ENCODE results near the gene ASTL.

ASTL gene

DNA sequence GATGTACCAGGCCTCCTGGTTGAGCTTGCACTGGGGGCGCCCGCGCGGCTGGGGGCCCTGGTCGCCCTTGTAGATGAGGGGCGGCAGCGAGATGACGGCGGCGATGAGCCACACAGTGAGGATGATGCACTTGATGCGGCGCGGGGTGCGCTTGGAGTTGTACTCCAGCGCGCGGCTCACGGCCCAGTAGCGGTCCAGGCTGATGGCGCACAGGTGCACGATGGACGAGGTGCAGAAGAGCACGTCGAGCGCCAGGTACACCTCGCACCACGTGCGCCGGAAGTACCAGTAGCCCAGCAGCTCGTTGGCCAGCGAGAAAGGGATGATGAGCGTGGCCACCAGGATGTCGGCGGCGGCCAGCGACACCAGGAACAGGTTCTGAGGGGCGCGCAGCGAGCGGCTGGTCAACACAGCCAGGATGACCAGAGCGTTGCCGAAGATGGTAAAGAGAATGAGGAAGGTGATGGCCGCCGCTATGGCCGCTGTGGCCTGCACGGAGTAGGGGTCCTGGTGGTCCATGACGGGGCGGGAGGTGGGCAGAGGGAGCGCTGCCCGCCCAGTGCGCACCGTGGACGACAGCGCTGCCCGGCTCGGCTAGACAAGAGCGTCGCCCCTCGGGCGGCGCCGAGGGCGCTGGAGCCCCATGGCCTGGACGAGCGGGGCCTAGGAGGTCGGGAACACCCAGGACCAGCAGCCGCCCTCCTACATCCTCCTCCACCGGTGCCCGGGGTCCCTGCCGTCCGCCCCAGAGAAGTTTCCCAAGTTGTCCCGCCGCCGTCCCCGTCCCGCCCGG is 22.5 kb downstream of the ASTL start:
- TF ChIP-seq, protein P1, sequence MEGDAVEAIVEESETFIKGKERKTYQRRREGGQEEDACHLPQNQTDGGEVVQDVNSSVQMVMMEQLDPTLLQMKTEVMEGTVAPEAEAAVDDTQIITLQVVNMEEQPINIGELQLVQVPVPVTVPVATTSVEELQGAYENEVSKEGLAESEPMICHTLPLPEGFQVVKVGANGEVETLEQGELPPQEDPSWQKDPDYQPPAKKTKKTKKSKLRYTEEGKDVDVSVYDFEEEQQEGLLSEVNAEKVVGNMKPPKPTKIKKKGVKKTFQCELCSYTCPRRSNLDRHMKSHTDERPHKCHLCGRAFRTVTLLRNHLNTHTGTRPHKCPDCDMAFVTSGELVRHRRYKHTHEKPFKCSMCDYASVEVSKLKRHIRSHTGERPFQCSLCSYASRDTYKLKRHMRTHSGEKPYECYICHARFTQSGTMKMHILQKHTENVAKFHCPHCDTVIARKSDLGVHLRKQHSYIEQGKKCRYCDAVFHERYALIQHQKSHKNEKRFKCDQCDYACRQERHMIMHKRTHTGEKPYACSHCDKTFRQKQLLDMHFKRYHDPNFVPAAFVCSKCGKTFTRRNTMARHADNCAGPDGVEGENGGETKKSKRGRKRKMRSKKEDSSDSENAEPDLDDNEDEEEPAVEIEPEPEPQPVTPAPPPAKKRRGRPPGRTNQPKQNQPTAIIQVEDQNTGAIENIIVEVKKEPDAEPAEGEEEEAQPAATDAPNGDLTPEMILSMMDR (IDR thresholded peaks at IDR 0.05; ENCODE audit: low read depth, low read length, missing control alignments), result no peak
- DNase-seq (ENCODE audit: low read depth), result no peak
- peak overlapping the region; percentile 55; the same call in 1 of the 2 replicates for H3K4me3 ChIP-seq (ENCODE audit: low read depth, low read length)

DNA sequence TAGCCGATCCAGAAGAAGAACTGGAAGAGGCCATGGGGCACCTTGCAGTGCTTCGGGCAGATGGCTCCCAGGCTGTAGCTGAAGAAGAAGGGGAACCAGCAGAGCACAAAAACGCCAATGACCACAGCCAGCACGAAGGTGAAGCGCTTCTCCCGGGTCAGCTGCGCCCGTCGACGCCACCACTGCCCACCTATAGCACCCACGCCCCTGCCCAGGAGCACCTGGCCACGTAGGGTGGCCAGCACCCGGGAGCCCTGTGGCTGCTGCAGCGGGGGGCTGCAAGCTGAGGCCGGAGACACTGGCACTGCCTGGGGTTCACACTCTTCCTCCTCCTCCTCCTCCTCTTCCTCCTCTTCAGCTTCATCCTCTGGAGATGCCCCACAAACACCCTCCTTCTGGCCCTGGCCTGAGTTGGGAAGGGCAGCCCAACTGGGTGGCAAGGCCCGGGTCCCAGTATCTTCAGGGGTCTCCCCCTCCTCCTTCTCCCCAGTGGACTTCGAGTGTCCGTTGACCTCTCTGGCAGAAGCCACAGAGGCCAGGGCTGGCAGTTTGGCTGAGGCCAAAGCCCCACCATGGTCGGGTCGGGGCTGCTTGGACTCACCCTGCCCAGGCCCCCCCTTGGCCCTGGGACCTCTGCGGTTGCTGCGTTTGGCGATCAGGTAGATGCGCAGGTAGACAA is 23.3 kb downstream of the ASTL start:
- DNase-seq (ENCODE audit: low read depth), result no peak
- TF ChIP-seq, protein P1 (IDR thresholded peaks at IDR 0.05; ENCODE audit: low read depth, low read length, missing control alignments), result no peak
- no peak overlapping the region for H3K4me3 ChIP-seq (ENCODE audit: low read depth, low read length)

DNA sequence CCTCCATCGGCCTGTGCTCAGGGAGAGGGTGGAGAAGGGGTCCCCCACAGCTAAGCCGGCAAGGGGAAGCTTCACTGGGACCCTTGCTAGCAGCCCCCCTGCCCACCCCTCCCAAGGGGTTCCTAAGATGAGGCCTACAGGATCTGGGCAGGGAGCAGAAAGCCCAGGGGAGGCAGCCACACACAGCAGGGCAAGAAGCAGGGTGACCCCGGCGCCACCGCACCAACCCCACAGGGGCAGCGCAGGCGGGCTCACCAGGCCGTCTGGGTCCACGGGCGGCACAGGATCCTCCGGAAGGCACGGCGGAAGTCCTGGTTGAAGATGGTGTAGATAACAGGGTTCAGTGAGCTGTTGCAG is 23.8 kb downstream of the ASTL start:
- TF ChIP-seq, protein P1 (IDR thresholded peaks at IDR 0.05; ENCODE audit: low read depth, low read length, missing control alignments), result no peak
- H3K4me3 ChIP-seq (ENCODE audit: low read depth, low read length), result no peak overlapping the region
- DNase-seq (ENCODE audit: low read depth), result no peak

DNA sequence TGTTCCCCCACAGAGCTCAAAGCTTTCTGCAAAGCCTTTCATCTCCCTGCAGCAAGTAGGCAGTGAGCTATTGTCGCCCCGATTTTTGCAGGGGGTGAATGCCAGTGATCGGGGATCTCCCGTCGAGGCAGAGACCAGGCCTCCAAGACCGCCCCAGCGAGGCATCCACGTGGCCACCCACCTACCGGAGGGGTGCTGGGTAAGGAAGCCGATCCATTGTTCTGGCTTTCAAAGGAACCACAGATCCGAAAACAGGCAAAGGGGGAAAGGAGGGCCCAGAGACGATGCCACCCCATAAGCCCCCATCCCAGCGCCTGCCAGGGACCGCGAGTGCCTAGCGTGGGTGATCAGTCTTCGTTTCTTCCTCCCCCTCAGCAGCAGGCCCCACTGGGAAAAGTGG is 24.4 kb downstream of the ASTL start:
- H3K4me3 ChIP-seq (ENCODE audit: low read depth, low read length), result no peak overlapping the region
- DNase-seq (ENCODE audit: low read depth), result no peak
- TF ChIP-seq, protein P1 (IDR thresholded peaks at IDR 0.05; ENCODE audit: low read depth, low read length, missing control alignments), result no peak

DNA sequence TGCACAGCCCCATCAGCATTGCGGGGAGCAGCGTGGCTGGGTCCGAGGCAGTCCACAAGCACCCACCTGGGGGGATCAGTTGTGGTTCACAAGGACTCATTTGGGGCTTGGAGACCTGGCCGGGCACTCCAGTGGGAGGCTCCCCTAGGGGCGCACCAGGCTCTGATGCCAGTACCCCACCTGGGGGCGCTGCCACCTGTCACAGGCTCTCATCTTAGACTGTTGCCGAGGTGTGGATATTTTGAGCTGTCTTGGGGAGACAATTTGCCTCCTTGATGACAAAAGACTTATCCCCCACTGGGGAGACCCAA is 25.0 kb downstream of the ASTL start:
- no peak for DNase-seq (ENCODE audit: low read depth)
- TF ChIP-seq, protein P1 (IDR thresholded peaks at IDR 0.05; ENCODE audit: low read depth, low read length, missing control alignments), result peak; percentile 43
- no peak overlapping the region for H3K4me3 ChIP-seq (ENCODE audit: low read depth, low read length)

DNA sequence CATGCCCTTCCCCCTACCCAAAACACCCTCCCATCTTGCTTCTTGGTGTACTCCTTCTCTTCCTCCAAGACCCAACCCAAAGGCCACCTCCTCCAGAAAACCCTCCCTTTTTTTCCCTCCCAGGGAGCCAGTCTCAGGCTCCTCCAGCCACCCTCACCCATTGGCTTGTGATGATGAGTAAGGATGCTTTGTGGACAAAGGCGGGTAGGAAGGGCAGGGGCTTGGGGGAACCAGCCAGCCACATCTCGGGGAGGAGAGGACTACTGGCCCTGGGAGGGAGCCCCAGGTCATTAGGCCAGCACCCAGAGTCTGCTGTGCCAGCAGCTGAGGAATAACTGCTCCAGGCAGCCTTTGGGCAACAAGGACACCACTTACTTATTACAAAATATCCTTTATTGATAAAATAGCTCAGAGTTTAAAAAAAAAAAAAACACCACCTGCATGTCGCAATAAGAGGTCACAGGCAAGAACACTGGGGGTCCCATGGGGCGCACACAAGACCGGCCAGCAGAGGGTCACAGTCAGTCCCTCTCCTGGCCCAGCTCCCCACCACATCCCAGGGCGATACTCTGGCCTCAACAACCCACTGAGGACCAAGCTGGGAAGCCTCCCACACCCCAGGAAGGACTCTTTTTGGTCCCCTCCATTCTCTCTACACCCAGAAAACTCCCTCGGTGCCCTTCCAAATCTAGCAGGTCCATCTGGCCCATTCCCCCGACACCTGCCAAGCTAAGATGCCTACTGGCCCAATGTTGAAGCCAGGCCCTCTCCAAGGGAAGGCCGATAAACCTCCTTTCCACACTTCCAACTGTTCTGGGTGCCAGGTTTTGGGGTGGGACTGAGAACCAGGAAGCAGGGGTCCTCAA is 25.6 kb downstream of the ASTL start:
- TF ChIP-seq, protein P1 (IDR thresholded peaks at IDR 0.05; ENCODE audit: low read depth, low read length, missing control alignments), result no peak
- no peak for DNase-seq (ENCODE audit: low read depth)
- no peak overlapping the region for H3K4me3 ChIP-seq (ENCODE audit: low read depth, low read length)
